ENCODE results near the gene TBC1D22B.

The TBC1D22B gene

GRCh38 chr6:37242429-37243052 is 15.0 kb upstream of the TBC1D22B start (continued):
- TF ChIP-seq KLF7 (tag by site-specific recombination; IDR thresholded peaks at IDR 0.05; ENCODE audit: borderline replicate concordance) (no peak), ZNF169 (tag by site-specific recombination; IDR thresholded peaks at IDR 0.05) (no peak), KLF10 (tag by site-specific recombination; IDR thresholded peaks at IDR 0.05) (peak; percentile 48), ZNF2 (tag by site-specific recombination; IDR thresholded peaks at IDR 0.05) (peak; percentile 44; the same call in 1 of the 2 replicates), ZNF549 (tag by site-specific recombination; IDR thresholded peaks at IDR 0.05) (no peak), ZSCAN23 (tag by site-specific recombination; IDR thresholded peaks at IDR 0.05) (0 out of 2 replicates have a peak, but pooled peaks have one; percentile 43), ZNF394 (tag by site-specific recombination; IDR thresholded peaks at IDR 0.05; ENCODE audit: borderline replicate concordance) (peak; percentile 54; the same call in 1 of the 2 replicates), ZFHX2 (tag by site-specific recombination; conservative IDR thresholded peaks at IDR 0.05) (0 out of 2 replicates have a peak, but pooled peaks have one; percentile 26), REST (tag by site-specific recombination; IDR thresholded peaks at IDR 0.05) (no peak), KLF8 (tag by site-specific recombination; IDR thresholded peaks at IDR 0.05) (peak; percentile 63; the same call in 1 of the 2 replicates), ZNF335 (tag by site-specific recombination; conservative IDR thresholded peaks at IDR 0.05) (peak; percentile 70), ZNF140 (tag by site-specific recombination; IDR thresholded peaks at IDR 0.05) (no peak), ZNF214 (tag by site-specific recombination; IDR thresholded peaks at IDR 0.05; ENCODE audit: borderline replicate concordance) (no peak), INSM2 (tag by site-specific recombination; IDR thresholded peaks at IDR 0.05) (peak; percentile 79), AEBP2 (tag by site-specific recombination; IDR thresholded peaks at IDR 0.05; ENCODE audit: borderline replicate concordance) (no peak), SP3 (tag by site-specific recombination; IDR thresholded peaks at IDR 0.05) (peak; percentile 55)
- TF ChIP-seq, protein P1, sequence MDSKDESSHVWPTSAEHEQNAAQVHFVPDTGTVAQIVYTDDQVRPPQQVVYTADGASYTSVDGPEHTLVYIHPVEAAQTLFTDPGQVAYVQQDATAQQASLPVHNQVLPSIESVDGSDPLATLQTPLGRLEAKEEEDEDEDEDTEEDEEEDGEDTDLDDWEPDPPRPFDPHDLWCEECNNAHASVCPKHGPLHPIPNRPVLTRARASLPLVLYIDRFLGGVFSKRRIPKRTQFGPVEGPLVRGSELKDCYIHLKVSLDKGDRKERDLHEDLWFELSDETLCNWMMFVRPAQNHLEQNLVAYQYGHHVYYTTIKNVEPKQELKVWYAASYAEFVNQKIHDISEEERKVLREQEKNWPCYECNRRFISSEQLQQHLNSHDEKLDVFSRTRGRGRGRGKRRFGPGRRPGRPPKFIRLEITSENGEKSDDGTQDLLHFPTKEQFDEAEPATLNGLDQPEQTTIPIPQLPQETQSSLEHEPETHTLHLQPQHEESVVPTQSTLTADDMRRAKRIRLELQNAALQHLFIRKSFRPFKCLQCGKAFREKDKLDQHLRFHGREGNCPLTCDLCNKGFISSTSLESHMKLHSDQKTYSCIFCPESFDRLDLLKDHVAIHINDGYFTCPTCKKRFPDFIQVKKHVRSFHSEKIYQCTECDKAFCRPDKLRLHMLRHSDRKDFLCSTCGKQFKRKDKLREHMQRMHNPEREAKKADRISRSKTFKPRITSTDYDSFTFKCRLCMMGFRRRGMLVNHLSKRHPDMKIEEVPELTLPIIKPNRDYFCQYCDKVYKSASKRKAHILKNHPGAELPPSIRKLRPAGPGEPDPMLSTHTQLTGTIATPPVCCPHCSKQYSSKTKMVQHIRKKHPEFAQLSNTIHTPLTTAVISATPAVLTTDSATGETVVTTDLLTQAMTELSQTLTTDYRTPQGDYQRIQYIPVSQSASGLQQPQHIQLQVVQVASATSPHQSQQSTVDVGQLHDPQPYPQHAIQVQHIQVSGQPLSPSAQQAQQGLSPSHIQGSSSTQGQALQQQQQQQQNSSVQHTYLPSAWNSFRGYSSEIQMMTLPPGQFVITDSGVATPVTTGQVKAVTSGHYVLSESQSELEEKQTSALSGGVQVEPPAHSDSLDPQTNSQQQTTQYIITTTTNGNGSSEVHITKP (tag by site-specific recombination; IDR thresholded peaks at IDR 0.05) = peak; percentile 56
- TF ChIP-seq, protein P2, sequence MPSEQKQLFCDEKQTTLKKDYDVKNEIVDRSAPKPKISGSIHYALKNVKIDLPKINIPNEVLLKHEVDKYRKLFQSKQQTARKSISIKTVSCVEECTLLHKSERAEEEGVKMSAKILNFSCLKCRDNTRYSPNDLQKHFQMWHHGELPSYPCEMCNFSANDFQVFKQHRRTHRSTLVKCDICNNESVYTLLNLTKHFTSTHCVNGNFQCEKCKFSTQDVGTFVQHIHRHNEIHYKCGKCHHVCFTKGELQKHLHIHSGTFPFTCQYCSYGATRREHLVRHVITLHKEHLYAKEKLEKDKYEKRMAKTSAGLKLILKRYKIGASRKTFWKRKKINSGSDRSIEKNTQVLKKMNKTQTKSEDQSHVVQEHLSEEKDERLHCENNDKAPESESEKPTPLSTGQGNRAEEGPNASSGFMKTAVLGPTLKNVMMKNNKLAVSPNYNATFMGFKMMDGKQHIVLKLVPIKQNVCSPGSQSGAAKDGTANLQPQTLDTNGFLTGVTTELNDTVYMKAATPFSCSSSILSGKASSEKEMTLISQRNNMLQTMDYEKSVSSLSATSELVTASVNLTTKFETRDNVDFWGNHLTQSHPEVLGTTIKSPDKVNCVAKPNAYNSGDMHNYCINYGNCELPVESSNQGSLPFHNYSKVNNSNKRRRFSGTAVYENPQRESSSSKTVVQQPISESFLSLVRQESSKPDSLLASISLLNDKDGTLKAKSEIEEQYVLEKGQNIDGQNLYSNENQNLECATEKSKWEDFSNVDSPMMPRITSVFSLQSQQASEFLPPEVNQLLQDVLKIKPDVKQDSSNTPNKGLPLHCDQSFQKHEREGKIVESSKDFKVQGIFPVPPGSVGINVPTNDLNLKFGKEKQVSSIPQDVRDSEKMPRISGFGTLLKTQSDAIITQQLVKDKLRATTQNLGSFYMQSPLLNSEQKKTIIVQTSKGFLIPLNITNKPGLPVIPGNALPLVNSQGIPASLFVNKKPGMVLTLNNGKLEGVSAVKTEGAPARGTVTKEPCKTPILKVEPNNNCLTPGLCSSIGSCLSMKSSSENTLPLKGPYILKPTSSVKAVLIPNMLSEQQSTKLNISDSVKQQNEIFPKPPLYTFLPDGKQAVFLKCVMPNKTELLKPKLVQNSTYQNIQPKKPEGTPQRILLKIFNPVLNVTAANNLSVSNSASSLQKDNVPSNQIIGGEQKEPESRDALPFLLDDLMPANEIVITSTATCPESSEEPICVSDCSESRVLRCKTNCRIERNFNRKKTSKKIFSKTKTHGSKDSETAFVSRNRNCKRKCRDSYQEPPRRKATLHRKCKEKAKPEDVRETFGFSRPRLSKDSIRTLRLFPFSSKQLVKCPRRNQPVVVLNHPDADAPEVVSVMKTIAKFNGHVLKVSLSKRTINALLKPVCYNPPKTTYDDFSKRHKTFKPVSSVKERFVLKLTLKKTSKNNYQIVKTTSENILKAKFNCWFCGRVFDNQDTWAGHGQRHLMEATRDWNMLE (tag by site-specific recombination; conservative IDR thresholded peaks at IDR 0.05; ENCODE audit: low read depth) = peak; percentile 44; the same call in 1 of the 2 replicates
- TF ChIP-seq, protein P3, sequence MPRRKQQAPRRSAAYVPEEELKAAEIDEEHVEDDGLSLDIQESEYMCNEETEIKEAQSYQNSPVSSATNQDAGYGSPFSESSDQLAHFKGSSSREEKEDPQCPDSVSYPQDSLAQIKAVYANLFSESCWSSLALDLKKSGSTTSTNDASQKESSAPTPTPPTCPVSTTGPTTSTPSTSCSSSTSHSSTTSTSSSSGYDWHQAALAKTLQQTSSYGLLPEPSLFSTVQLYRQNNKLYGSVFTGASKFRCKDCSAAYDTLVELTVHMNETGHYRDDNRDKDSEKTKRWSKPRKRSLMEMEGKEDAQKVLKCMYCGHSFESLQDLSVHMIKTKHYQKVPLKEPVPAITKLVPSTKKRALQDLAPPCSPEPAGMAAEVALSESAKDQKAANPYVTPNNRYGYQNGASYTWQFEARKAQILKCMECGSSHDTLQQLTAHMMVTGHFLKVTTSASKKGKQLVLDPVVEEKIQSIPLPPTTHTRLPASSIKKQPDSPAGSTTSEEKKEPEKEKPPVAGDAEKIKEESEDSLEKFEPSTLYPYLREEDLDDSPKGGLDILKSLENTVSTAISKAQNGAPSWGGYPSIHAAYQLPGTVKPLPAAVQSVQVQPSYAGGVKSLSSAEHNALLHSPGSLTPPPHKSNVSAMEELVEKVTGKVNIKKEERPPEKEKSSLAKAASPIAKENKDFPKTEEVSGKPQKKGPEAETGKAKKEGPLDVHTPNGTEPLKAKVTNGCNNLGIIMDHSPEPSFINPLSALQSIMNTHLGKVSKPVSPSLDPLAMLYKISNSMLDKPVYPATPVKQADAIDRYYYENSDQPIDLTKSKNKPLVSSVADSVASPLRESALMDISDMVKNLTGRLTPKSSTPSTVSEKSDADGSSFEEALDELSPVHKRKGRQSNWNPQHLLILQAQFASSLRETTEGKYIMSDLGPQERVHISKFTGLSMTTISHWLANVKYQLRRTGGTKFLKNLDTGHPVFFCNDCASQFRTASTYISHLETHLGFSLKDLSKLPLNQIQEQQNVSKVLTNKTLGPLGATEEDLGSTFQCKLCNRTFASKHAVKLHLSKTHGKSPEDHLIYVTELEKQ (tag by site-specific recombination; IDR thresholded peaks at IDR 0.05; ENCODE audit: borderline replicate concordance) = peak; percentile 87

Measured in HEK293 (cell line).